ENCODE measurements around the gene SEC14L6. TPM values are rescaled to one million over a fixed set of nuclear protein-coding genes. Genes with fewer than 3 reads are reported as not detected.

The SEC14L6 gene
- total RNA-seq, 1 donor from 2014 or later, result 4.8 TPM

GRCh38 chr22:30575859-30576258 lies 29.3 kb upstream of the SEC14L6 start:
- Mint-ChIP-seq H3K9me3 (ENCODE audit: low read depth) (no peaks in the 10 kb centered on the region), H3K27me3 (no peaks in the 10 kb centered on the region), H3K36me3 (ENCODE audit: insufficient read depth) (peaks cover 15% of the 10 kb centered on the region), H3K27ac (no peak overlapping the region), H3K4me1 (ENCODE audit: low read depth) (peaks cover 17% of the 10 kb centered on the region), H3K4me3 (ENCODE audit: low read depth) (peak overlapping the region; percentile 82)
- no peak for DNase-seq (ENCODE audit: low spot score, unreplicated experiment)
- no peak for TF ChIP-seq CTCF (IDR thresholded peaks at IDR 0.05; ENCODE audit: unreplicated experiment)

DNA sequence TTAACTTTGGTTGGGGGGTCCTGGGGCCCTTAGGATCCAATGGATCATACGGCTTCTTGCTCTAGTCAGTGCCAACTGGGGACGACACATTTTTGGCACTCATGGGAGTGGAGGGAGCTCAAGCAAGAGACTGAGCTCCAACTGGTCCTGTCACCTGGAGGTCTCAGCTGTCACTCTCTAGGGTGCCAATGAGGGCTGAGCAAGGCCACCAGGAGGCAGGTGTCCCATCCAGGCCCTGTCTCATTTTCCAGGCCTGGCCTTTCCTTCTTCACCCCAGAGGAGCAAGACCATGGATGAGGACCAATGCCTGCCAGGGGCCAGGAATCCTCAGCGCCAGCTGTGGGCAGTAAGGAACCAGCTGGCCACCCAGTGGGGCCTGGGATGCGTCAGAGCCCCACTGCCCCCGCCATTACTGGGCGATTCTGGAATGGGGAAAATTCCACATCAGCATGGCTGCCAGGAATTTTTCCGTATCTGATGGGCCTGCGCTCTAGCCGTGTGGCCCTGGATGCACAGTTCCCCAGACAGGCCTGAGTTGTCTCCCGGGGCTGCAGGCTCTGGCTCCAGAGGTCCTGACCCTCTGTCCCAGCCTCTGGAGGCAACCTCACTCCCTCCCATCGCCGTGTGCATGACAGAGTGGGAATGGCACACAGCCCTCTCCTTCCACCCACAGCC lies 28.6 kb upstream of the SEC14L6 start:
- TF ChIP-seq CTCF (IDR thresholded peaks at IDR 0.05; ENCODE audit: unreplicated experiment), result peak; percentile 41
- peak overlapping the region; percentile 59 for H3K27ac Mint-ChIP-seq
- H3K4me3 Mint-ChIP-seq (ENCODE audit: low read depth), result peak overlapping the region; percentile 82
- H3K27me3 Mint-ChIP-seq, result no peaks in the 10 kb centered on the region
- peaks cover 17% of the 10 kb centered on the region for H3K4me1 Mint-ChIP-seq (ENCODE audit: low read depth)
- no peak for DNase-seq (ENCODE audit: low spot score, unreplicated experiment)
- H3K9me3 Mint-ChIP-seq (ENCODE audit: low read depth), result no peaks in the 10 kb centered on the region
- peaks cover 14% of the 10 kb centered on the region for H3K36me3 Mint-ChIP-seq (ENCODE audit: insufficient read depth)

DNA sequence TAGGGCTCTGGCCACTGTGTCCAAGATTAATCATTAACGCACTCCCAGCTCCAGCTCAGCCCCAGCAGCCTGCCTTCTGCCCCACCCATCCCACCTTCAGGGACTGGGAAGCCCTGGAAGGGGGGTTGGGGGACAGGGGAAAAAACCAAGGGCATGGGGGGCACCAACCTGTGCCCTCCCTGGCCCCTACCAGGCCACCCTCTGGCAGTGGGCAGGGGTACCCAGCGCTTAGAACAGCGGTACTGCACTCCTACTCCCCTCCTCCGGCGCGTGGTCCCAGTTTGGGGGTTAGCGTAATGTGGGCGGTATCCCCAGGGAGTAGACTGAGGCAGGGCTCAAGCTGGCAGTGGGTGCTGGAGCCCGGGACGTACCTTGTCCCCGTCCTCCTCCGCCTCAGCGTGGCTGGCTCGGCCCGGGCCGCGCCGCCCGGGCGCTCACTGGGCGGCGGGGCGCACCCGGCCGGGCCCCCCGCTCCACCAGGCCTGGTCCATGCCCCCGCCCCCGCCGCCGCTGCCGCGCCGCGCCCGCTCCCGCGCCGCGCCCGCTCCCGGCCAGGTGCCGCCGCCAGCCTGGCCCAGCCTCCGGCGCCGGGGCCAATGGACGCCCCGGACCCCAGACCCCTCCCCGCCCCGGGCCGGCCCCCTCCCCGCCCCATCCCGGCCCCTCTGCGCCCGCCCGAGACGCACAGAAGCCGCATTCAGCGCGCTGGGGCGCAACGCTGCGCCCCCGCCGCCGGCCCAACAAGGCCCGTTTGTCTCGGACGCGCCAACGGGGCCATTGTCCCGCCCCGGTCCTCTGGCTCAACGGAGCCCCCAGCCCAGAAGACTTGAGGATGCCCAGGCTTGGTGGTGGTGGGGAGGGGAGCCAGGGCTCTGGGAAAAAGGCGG lies 27.8 kb upstream of the SEC14L6 start, which contains the start of gene GAL3ST1:
GAL3ST1 (minus strand) TSS at position 571 of the 887 bp plus-strand sequence. CDS start 17,273 bp downstream, outside the sequence.
- Mint-ChIP-seq H3K36me3 (ENCODE audit: insufficient read depth) (peaks cover 11% of the 10 kb centered on the region), H3K27me3 (no peaks in the 10 kb centered on the region), H3K4me1 (ENCODE audit: low read depth) (peaks cover 17% of the 10 kb centered on the region), H3K9me3 (ENCODE audit: low read depth) (no peaks in the 10 kb centered on the region), H3K27ac (peak within 1 kb of the TSS; percentile 59), H3K4me3 (ENCODE audit: low read depth) (peak within 1 kb of the TSS; percentile 82)
- no peak for TF ChIP-seq CTCF (IDR thresholded peaks at IDR 0.05; ENCODE audit: unreplicated experiment)
- peak; percentile 34 for DNase-seq (ENCODE audit: low spot score, unreplicated experiment)

GRCh38 chr22:30573594-30574094 lies 27.1 kb upstream of the SEC14L6 start:
- H3K27ac Mint-ChIP-seq, result peak overlapping the region; percentile 59

More at GRCh38 chr22:30573594-30574094, 27.1 kb upstream of the SEC14L6 start:
- no peak for TF ChIP-seq CTCF (IDR thresholded peaks at IDR 0.05; ENCODE audit: unreplicated experiment)
- Mint-ChIP-seq H3K27me3 (no peaks in the 10 kb centered on the region), H3K9me3 (ENCODE audit: low read depth) (no peaks in the 10 kb centered on the region), H3K36me3 (ENCODE audit: insufficient read depth) (peaks cover 10% of the 10 kb centered on the region), H3K4me1 (ENCODE audit: low read depth) (peaks cover 17% of the 10 kb centered on the region), H3K4me3 (ENCODE audit: low read depth) (peak overlapping the region; percentile 70)
- no peak for DNase-seq (ENCODE audit: low spot score, unreplicated experiment)

Measured in progenitor cell of endocrine pancreas (in vitro differentiated cells).